Measurements from ENCODE around the gene MROH9. TPM values are rescaled to one million over a fixed set of nuclear protein-coding genes. Genes with fewer than 3 reads are reported as not detected.

Gene MROH9
- total and polyA plus RNA-seq, 9 of the 15 experiments (the other 6 are each of a cell fraction or from before 2014, with no cell fraction given), result not detected

- no peaks in the 10 kb centered on the region; the same call in 1 of the 2 replicates for H3K9me3 ChIP-seq (replicated peaks; ENCODE audit: control insufficient read depth, insufficient read depth, low read depth, low read length)
- H3K4me3 ChIP-seq, result no peak overlapping the region
- no peaks in the 10 kb centered on the region for H3K79me2 ChIP-seq (ENCODE audit: control insufficient read depth, insufficient read depth, low read length)
- H3K9me1 ChIP-seq (ENCODE audit: control insufficient read depth, insufficient read depth, low read length), result no peaks in the 10 kb centered on the region
- no peak for FAIRE-seq
- peak; percentile 78 for TF ChIP-seq ZNF316 (IDR thresholded peaks at IDR 0.05)
- TF ChIP-seq, protein P1, sequence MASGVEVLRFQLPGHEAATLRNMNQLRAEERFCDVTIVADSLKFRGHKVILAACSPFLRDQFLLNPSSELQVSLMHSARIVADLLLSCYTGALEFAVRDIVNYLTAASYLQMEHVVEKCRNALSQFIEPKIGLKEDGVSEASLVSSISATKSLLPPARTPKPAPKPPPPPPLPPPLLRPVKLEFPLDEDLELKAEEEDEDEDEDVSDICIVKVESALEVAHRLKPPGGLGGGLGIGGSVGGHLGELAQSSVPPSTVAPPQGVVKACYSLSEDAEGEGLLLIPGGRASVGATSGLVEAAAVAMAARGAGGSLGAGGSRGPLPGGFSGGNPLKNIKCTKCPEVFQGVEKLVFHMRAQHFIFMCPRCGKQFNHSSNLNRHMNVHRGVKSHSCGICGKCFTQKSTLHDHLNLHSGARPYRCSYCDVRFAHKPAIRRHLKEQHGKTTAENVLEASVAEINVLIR (CRISPR knock-in tag; IDR thresholded peaks at IDR 0.05), result no peak
- no peak for TF ChIP-seq POLR3A (IDR thresholded peaks at IDR 0.05; ENCODE audit: borderline replicate concordance, extremely low read depth, insufficient read depth, insufficient read length)
- TF ChIP-seq MAFG (tag; conservative IDR thresholded peaks at IDR 0.05), result 0 out of 2 replicates have a peak, but pooled peaks have one; percentile 9
- no peak for TF ChIP-seq ZKSCAN3 (CRISPR knock-in tag; IDR thresholded peaks at IDR 0.05)
- peak; percentile 53 for TF ChIP-seq C11orf30 (IDR thresholded peaks at IDR 0.05; ENCODE audit: low read depth)
- no peak for ATAC-seq
- H3K27me3 ChIP-seq (ENCODE audit: control insufficient read depth in 2 of 2, insufficient read depth in 2 of 2, low read length in 2 of 2), result no peaks in the 10 kb centered on the region
- H3K36me3 ChIP-seq (ENCODE audit: control insufficient read depth, insufficient read depth, low read length), result no peaks in the 10 kb centered on the region
- intact Hi-C loops (cut with micrococcal nuclease), result no loop called here
- H4K20me1 ChIP-seq (replicated peaks; ENCODE audit: control insufficient read depth, insufficient read depth, low read length), result no peaks in the 10 kb centered on the region
- POLR2A ChIA-PET, result no interaction called here
- in situ Hi-C loops (cut with MboI), result no loop called here
- CTCF ChIA-PET (ENCODE audit: low intra/inter-chr PET ratio), result no interaction called here
- H3K4me2 ChIP-seq (ENCODE audit: insufficient read depth, low read length), result no peak overlapping the region
- H3K27ac ChIP-seq (ENCODE audit: extremely low read depth, low read depth, low read length), result no peak overlapping the region
- H2AFZ ChIP-seq (ENCODE audit: low read depth, low read length), result no peak overlapping the region
- BruUV-seq (replicated peaks), result no TSS peak
- no peaks in the 10 kb centered on the region for H3K4me1 ChIP-seq (replicated peaks in 1 of 2; ENCODE audit: control insufficient read depth in 2 of 2, insufficient read depth in 2 of 2, low read length in 2 of 2)
- 0% methylated on average over 1 of the region's 1 CpG for WGBS (ENCODE audit: insufficient coverage, low coverage, missing lambda C conversion rate)
- no peak overlapping the region for H3K9ac ChIP-seq (ENCODE audit: insufficient read depth in 1 of 2, low read depth in 2 of 2, low read length in 2 of 2)
- DNase-seq (ENCODE audit: extremely low read depth in 1 of 4, low spot score in 3 of 4), result no peak
These were observed 58.4 kb downstream of the MROH9 start for GRCh38 chr1:170993717-170994116.

GRCh38 chr1:171014880-171015279, 79.5 kb downstream of the MROH9 start:
- ChIA-PET CTCF (ENCODE audit: low intra/inter-chr PET ratio) (no interaction called here), POLR2A (no interaction called here)
- Histone ChIP-seq H3K79me2 (ENCODE audit: control insufficient read depth, insufficient read depth, low read length) (no peaks in the 10 kb centered on the region), H3K4me2 (ENCODE audit: insufficient read depth, low read length) (no peak overlapping the region), H3K4me3 (no peak overlapping the region), H3K9me1 (ENCODE audit: control insufficient read depth, insufficient read depth, low read length) (no peaks in the 10 kb centered on the region), H3K27me3 (ENCODE audit: control insufficient read depth in 2 of 2, insufficient read depth in 2 of 2, low read length in 2 of 2) (no peaks in the 10 kb centered on the region), H4K20me1 (replicated peaks; ENCODE audit: control insufficient read depth, insufficient read depth, low read length) (no peaks in the 10 kb centered on the region), H3K36me3 (ENCODE audit: control insufficient read depth, insufficient read depth, low read length) (no peaks in the 10 kb centered on the region), H3K4me1 (replicated peaks in 1 of 2; ENCODE audit: control insufficient read depth in 2 of 2, insufficient read depth in 2 of 2, low read length in 2 of 2) (no peaks in the 10 kb centered on the region), H3K27ac (ENCODE audit: extremely low read depth, low read depth, low read length) (no peak overlapping the region), H3K9me3 (replicated peaks; ENCODE audit: control insufficient read depth, insufficient read depth, low read depth, low read length) (no peaks in the 10 kb centered on the region; the same call in 1 of the 2 replicates), H3K9ac (ENCODE audit: insufficient read depth in 1 of 2, low read depth in 2 of 2, low read length in 2 of 2) (no peak overlapping the region), H2AFZ (ENCODE audit: low read depth, low read length) (no peak overlapping the region)
- no peak for ATAC-seq
- 1% methylated on average over 4 of the region's 4 CpGs for WGBS (ENCODE audit: insufficient coverage, low coverage, missing lambda C conversion rate)
- in situ Hi-C loops (cut with MboI) (no loop called here), intact Hi-C loops (cut with micrococcal nuclease) (no loop called here)
- no peak for DNase-seq (ENCODE audit: extremely low read depth in 1 of 4, low spot score in 3 of 4)
- no TSS peak for BruUV-seq (replicated peaks)
- FAIRE-seq, result no peak
- TF ChIP-seq TAL1 (IDR thresholded peaks at IDR 0.05) (no peak), GTF2F1 (IDR thresholded peaks at IDR 0.05; ENCODE audit: low read depth, low read length) (no peak), ZNF655 (CRISPR knock-in tag; IDR thresholded peaks at IDR 0.05) (no peak), MAFG (tag; conservative IDR thresholded peaks at IDR 0.05) (peak; percentile 71), MXI1 (IDR thresholded peaks at IDR 0.05; ENCODE audit: low read depth, low read length) (no peak), MAFF (IDR thresholded peaks at IDR 0.05; ENCODE audit: low read length) (peak; percentile 89), NUFIP1 (IDR thresholded peaks at IDR 0.05; ENCODE audit: partially characterized antibody) (no peak), ZNF316 (IDR thresholded peaks at IDR 0.05) (peak; percentile 74)

Measured in K562 (cell line).